A673 (cell line): ENCODE data around the gene INAFM1. TPM values are rescaled to one million over a fixed set of nuclear protein-coding genes. Genes with fewer than 3 reads are reported as not detected.
"Not testable (repeated sequence)": the region's sequence is repeated elsewhere in the genome, so short reads cannot be mapped to it uniquely, and the experiment has no call there.

Experiments used
- BruUV-seq: library from RNA; stranded (reverse); fragments of 400-500 nt; replicated peaks from 2 replicates; lab custom pipeline; 2021; lab: Mats Ljungman, UMichigan
- CTCF ChIA-PET: fragments of 300-600 bp; sonication (Branson Sonifier 250); formaldehyde crosslinking; loops from one replicate; lab custom pipeline; 2022; ENCODE audit warnings: antibody characterized with exemption; lab: Charles Lee
- POLR2A ChIA-PET: fragments of 300-600 bp; sonication (Branson Sonifier 250); formaldehyde crosslinking; loops from one replicate; lab custom pipeline; 2022; ENCODE audit warnings: antibody characterized with exemption; ENCODE audit not compliant: low non-redundant PET; lab: Charles Lee
- DNase-seq: peaks from one replicate; pipeline ENCODE4 v3.0.0-alpha.2; 2015; ENCODE audit warnings: low spot score
- H3K27ac ChIP-seq: fragments of 200-600 bp; sonication (generic); 2 replicates; pipeline ENCODE4 v1.5.1; 2016; ENCODE audit warnings: mixed run types, low read depth, mild to moderate bottlenecking, mixed read lengths, antibody characterized with exemption, low read length; ENCODE audit not compliant: poor library complexity, severe bottlenecking
- H3K27me3 ChIP-seq: fragments of 200-600 bp; sonication (generic); replicated peaks from 2 replicates; pipeline ENCODE4 v1.6.1; 2017; ENCODE audit warnings: mixed run types, low read depth, mild to moderate bottlenecking, mixed read lengths, antibody characterized with exemption, low read length; ENCODE audit not compliant: insufficient read depth, poor library complexity
- H3K36me3 ChIP-seq: fragments of 200-600 bp; sonication (generic); 2 replicates; pipeline ENCODE4 v1.6.1; 2016; ENCODE audit warnings: mixed run types, mild to moderate bottlenecking, mixed read lengths, antibody characterized with exemption, low read length; ENCODE audit not compliant: insufficient read depth, poor library complexity, severe bottlenecking
- H3K4me1 ChIP-seq: fragments of 200-600 bp; sonication (generic); 2 replicates; pipeline ENCODE4 v1.6.1; 2017; ENCODE audit warnings: mixed run types, mild to moderate bottlenecking, mixed read lengths, antibody characterized with exemption, low read length; ENCODE audit not compliant: insufficient read depth, poor library complexity, severe bottlenecking
- H3K4me3 ChIP-seq: fragments of 200-600 bp; sonication (generic); 2 replicates; pipeline ENCODE4 v1.5.1; 2016; ENCODE audit warnings: low read depth, mixed run types, mild to moderate bottlenecking, mixed read lengths, low read length; ENCODE audit not compliant: poor library complexity, severe bottlenecking
- H3K9me3 ChIP-seq: fragments of 200-600 bp; sonication (generic); 2 replicates; pipeline ENCODE4 v1.6.1; 2016; ENCODE audit warnings: mixed run types, low read depth, mild to moderate bottlenecking, mixed read lengths, antibody characterized with exemption, low read length; ENCODE audit not compliant: poor library complexity, severe bottlenecking
- CTCF ChIP-seq: fragments of 300-800, 200-600 bp; sonication (generic); conservative IDR thresholded peaks from 2 replicates; pipeline ENCODE4 v1.5.1; 2017; ENCODE audit warnings: low read depth, mild to moderate bottlenecking, antibody characterized with exemption, low read length, moderate library complexity, mixed read lengths
- EZH2 ChIP-seq: fragments of 200-600 bp; sonication (generic); IDR thresholded peaks from 2 replicates; pipeline ENCODE4 v1.6.1; 2017; ENCODE audit warnings: borderline replicate concordance, low read depth, mild to moderate bottlenecking, mixed read lengths, antibody characterized with exemption, low read length; ENCODE audit not compliant: poor library complexity, severe bottlenecking
- intact Hi-C: fragments of 100-400 bp; cut with micrococcal nuclease; formaldehyde crosslinking; loops from one replicate; pipeline ENCODE4 v1.10.0; 2022; ENCODE audit not compliant: unreplicated experiment
- total RNA-seq: library from RNA; stranded (reverse); gene quantifications from 2 replicates; pipeline ENCODE4 v1.2.3, GENCODE V29; 2021

Gene INAFM1
- total RNA-seq, 1 experiment from 2014 or later: 13.8 TPM

- CTCF ChIA-PET: no interaction called here
- peaks cover 31% of the 10 kb centered on the region for H3K36me3 ChIP-seq
- peak overlapping the region; percentile 37 for H3K27ac ChIP-seq
- H3K9me3 ChIP-seq: no peaks in the 10 kb centered on the region
- TF ChIP-seq EZH2 (no peak), CTCF (no peak)
- no TSS peak for BruUV-seq
- H3K27me3 ChIP-seq: no peaks in the 10 kb centered on the region
- no peak for DNase-seq
- intact Hi-C loops: no loop called here
- H3K4me1 ChIP-seq: peaks cover 7% of the 10 kb centered on the region
- POLR2A ChIA-PET: no interaction called here
- H3K4me3 ChIP-seq: no peak overlapping the region
These were observed 15.7 kb upstream of the INAFM1 start for GRCh38 chr19:47258895-47259555.

DNA sequence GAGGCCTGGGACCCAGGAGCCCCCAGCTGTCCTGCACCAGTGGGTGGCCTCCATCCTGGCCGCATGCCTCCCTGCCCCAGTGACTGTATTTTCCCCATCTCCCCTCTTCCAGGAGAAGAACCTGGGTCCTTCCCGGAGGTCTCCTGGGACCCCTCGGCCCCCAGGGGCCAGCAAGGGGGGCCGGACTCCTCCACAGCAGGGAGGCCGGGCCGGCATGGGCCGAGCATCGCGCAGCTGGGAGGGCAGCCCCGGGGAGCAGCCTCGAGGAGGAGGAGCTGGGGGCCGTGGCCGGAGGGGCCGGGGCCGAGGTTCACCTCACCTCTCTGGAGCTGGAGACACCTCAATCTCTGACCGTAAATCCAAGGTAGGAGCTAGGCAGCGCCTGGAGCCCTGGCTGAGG, 14.2 kb upstream of the INAFM1 start:
- no peak for TF ChIP-seq EZH2
- no peak for TF ChIP-seq CTCF
- intact Hi-C loops: no loop called here
- Histone ChIP-seq H3K27ac (no peak overlapping the region), H3K9me3 (no peaks in the 10 kb centered on the region), H3K4me1 (peaks cover 7% of the 10 kb centered on the region), H3K27me3 (no peaks in the 10 kb centered on the region), H3K36me3 (peaks cover 44% of the 10 kb centered on the region), H3K4me3 (no peak overlapping the region)
- no TSS peak for BruUV-seq
- CTCF ChIA-PET: no interaction called here
- POLR2A ChIA-PET: interaction anchor here (0.5 kb wide), 1 partner anchor 8 kb away, joined by 6 read pairs; no protein-coding TSS in a partner anchor
- no peak for DNase-seq

DNA sequence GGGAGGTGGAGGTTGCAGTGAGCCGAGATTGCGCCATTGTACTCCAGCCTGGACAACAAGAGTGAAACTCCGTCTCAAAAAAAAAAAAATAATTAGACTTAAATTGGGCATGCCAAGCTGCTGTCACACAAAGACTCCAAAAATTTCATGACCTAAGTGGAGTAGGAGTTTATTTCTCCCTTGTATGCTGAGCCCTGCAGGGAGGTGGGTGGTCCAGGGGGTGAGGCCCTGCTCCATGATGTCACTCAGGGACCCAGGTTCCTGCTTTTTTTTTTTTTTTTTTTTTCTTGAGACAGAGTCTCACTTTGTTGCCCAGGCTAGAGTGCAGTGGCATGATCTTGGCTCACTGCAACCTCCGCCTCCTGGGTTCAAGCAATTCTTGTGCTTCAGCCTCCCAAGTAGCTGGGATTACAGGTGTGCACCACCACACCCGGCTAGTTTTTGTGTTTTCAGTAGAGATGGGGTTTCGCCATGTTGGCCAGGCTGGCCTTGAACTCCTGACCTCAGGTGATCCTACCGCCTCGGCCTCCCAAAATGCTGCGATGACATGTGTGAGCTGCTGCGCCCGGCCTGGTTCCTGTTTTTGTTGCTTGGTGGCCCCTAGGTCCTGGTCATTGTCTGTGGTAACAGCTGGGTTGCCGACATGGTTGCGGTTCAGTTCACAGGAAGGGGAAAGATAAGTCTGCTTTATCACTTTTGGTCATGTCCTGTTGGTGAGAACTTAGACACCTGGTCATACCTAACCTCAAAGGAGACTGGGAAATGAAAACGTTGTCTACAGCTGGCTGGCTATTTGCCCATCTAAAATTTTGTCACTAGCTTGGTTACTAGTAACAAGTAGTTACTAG, 12.5 kb upstream of the INAFM1 start:
- DNase-seq, intact Hi-C loops, H3K27ac ChIP-seq, H3K9me3 ChIP-seq, BruUV-seq, H3K4me1 ChIP-seq, POLR2A ChIA-PET, H3K27me3 ChIP-seq, H3K4me3 ChIP-seq, CTCF ChIA-PET: not testable (repeated sequence)
- H3K36me3 ChIP-seq: peaks cover 53% of the 10 kb centered on the region
